Measurements from ENCODE around the gene EDC4.

The EDC4 gene

GRCh38 chr16:67926181-67926750 lies 53.4 kb downstream of the EDC4 start:
- Mint-ChIP-seq H3K27ac (peak overlapping the region; percentile 86), H3K4me3 (no peak overlapping the region), H3K4me1 (peaks cover 19% of the 10 kb centered on the region), H3K9me3 (no peaks in the 10 kb centered on the region), H3K36me3 (peaks cover 39% of the 10 kb centered on the region)
- no peak for DNase-seq (ENCODE audit: low spot score in 2 of 2)
- ATAC-seq: no peak

- H3K9me3 Mint-ChIP-seq: no peaks in the 10 kb centered on the region
- H3K27ac Mint-ChIP-seq: peak overlapping the region; percentile 86
- DNase-seq (ENCODE audit: low spot score in 2 of 2): no peak
- no peak overlapping the region for H3K4me3 Mint-ChIP-seq
- ATAC-seq: no peak
- H3K4me1 Mint-ChIP-seq: peaks cover 12% of the 10 kb centered on the region
- H3K36me3 Mint-ChIP-seq: peaks cover 43% of the 10 kb centered on the region
Observed at GRCh38 chr16:67927131-67927941, 54.5 kb downstream of the EDC4 start.

GRCh38 chr16:67928147-67928546 lies 55.3 kb downstream of the EDC4 start:
- H3K4me3 Mint-ChIP-seq: no peak overlapping the region
- H3K36me3 Mint-ChIP-seq: peaks cover 51% of the 10 kb centered on the region
- no peak for DNase-seq (ENCODE audit: low spot score in 2 of 2)
- H3K4me1 Mint-ChIP-seq: peaks cover 9% of the 10 kb centered on the region
- H3K9me3 Mint-ChIP-seq: no peaks in the 10 kb centered on the region
- peak overlapping the region; percentile 92 for H3K27ac Mint-ChIP-seq
- ATAC-seq: no peak

GRCh38 chr16:67928561-67929364 lies 55.9 kb downstream of the EDC4 start:
- peak overlapping the region; percentile 92 for H3K27ac Mint-ChIP-seq
- ATAC-seq (peak; percentile 81), DNase-seq (ENCODE audit: low spot score in 2 of 2) (peak; percentile 64 to 87)
- H3K4me3 Mint-ChIP-seq: no peak overlapping the region
- no peaks in the 10 kb centered on the region for H3K9me3 Mint-ChIP-seq
- peaks cover 57% of the 10 kb centered on the region for H3K36me3 Mint-ChIP-seq
- H3K4me1 Mint-ChIP-seq: peaks cover 11% of the 10 kb centered on the region

- no peak for ATAC-seq
- H3K4me3 Mint-ChIP-seq: no peak overlapping the region
- H3K9me3 Mint-ChIP-seq: no peaks in the 10 kb centered on the region
- H3K4me1 Mint-ChIP-seq: peaks cover 24% of the 10 kb centered on the region
- DNase-seq (ENCODE audit: low spot score in 2 of 2): no peak
- peak overlapping the region; percentile 79 for H3K27ac Mint-ChIP-seq
- H3K36me3 Mint-ChIP-seq: peaks cover 71% of the 10 kb centered on the region
Observed at GRCh38 chr16:67930191-67930590, 57.3 kb downstream of the EDC4 start.

GRCh38 chr16:67930678-67931211 lies 57.9 kb downstream of the EDC4 start:
- DNase-seq (ENCODE audit: low spot score in 2 of 2) (no peak), ATAC-seq (no peak)
- peaks cover 29% of the 10 kb centered on the region for H3K4me1 Mint-ChIP-seq
- peaks cover 77% of the 10 kb centered on the region for H3K36me3 Mint-ChIP-seq
- no peak overlapping the region for H3K4me3 Mint-ChIP-seq
- peak overlapping the region; percentile 79 for H3K27ac Mint-ChIP-seq
- no peaks in the 10 kb centered on the region for H3K9me3 Mint-ChIP-seq

Measured in stimulated activated effector memory CD8-positive, alpha-beta T cell treated with anti-CD3 and anti-CD28 coated beads, Interleukin-12 subunit alpha, Interleukin-12 subunit beta, amount 100 ng/mL, for 72 hours (primary cell).